ENCODE results near the gene ME2.
"Not testable (repeated sequence)": the region's sequence is repeated elsewhere in the genome, so short reads cannot be mapped to it uniquely, and the experiment has no call there.

The ME2 gene

DNA sequence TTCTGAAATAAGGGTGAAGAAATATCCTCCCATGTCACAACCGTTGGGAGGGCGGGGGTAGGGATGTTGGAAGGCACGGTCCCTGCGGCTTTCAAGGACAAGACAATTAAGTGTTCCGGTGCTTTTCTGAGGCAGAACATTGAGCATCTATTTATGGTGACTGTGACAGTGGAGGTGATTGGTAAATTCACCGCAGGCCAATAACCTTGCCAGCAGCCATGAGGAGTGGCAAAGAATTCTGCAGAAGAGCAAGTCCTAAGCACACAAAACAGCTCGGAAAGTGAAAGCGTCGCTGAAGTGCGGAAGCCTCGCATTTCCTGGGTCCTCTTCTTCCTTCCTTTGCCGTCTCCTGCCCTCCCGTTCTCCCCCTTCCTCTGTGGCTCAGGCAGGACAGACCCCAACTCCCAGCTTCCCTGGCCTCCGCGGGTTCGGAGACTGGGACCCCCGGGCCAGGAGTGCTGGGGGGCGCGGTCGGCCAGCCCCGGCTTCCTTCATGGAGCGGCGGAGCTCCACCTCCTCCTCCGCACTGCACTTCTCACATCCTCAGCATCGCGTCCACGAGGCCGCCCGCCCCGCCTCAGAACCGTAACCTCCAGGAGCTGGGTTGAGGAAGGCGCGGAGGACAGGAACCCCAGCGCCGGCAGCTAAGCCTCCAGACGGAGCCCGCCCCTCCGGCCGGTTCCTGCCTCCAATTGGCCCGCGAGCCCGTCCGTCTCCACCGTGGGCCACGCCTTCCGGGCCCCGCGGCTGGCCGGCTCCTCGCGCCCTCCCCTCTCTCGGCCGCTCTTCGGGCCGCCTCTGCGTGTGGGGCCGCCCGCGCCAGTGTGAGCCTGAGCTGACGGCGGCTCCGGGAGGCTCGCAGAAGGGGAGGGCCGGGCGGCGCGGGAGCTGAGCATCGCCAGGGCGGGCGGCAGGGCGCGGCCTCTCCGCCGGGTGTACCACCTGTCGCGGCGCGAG is at the start of gene ME2:
Gene ME2, plus strand, starts transcription at position 774 of the 957 bp plus-strand sequence. CDS start 16,703 bp downstream, outside the sequence.
- peak; percentile 38 to 94 (median 86) for DNase-seq

DNA sequence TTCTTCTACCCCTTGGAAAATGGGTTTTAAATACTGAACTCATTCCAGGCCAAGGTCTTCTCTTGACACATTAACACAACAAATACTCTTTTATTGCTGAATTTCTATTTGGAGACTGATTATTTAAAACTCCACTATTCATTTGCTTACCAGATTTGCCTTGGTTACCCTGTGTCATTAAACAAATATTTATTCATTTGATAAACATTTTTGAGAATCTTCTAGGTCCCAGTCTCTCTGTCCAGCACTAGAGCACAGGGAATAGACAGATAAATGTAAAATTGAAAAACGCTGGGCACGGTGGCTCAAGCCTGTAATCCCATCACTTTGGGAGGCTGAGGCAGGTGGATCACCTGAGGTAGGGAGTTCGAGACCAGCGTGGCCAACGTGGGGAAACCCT is 49.3 kb upstream of the ME2 start:
- no peak for DNase-seq

DNA sequence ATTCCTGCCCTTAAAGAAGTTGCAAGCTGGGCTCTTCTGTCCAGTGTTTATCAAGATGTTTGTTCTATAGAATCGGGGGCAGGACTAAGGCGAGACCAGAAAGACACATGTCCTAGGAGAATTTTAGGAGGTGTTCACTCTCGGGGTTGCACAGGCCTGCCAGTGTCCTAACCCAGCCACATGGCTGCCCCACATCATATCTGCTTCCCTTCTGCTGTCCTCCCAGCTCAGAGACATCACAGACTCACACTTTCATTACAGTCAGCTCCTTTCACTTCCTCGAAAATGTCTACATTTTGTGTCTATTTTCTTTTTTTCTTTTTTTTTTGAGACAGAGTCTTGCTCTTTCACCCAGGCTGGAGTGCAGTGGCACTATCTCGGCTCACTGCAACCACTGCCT is 48.4 kb upstream of the ME2 start:
- peak in 5 of 56 donors; percentile 2 to 19 (median 9) for DNase-seq

DNA sequence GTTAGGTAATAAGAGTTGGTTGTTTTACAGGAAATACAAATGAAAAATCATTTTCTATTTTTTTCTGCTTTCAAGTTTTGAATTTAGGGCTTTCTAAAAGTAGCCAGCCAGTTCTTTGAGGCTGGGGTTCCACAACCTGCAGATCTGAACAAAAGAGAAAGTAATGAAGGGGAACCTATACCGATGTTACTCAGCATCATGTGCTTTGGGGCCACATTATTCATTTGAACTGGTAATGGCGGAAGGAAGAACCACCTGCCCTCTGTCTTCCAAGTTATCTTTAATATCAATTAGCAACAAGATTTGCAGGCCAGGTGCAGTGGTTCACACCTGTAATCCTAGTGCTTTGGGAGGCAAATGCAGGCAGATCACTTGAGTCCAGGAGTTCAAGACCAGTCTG is 46.2 kb upstream of the ME2 start:
- no peak for DNase-seq

DNA sequence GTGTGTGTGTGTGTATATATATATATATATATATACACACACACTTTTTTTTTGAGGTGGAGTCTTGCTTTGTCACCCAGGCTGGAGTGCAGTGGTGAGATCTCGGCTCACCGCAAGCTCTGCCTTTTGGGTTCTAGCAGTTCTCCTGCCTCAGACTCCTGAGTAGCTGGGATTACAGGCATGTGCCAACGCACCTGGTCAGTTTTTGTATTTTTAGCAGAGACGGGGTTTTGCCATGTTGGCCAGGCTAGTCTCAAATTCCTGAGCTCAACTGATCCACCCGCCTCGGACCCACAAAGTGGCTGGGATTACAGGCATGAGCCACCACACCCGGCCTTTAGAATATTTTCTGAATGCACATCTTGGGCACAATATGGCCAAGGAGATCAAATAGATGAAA is 45.4 kb upstream of the ME2 start:
- not testable (repeated sequence) for DNase-seq

DNA sequence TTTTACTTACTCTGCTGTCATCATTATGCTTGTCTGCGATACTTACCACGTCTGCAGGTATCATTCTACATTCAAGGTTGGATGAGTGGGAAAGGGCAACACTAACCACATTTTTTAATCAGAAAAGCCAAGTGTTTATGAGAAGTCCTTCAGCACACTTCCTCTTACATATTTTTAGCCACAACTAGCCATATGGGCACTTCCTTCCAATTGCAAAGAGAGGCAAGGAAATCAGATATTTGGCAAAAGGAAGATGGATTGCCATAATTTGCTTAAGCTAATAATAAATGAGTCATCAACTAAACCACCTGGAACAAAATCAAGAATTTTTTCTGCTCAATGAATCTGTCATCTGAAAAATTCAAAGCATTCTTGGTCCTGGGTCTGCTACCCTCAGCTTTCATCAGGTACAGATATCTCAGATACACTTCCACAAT is 42.4 kb upstream of the ME2 start:
- no peak for DNase-seq

DNA sequence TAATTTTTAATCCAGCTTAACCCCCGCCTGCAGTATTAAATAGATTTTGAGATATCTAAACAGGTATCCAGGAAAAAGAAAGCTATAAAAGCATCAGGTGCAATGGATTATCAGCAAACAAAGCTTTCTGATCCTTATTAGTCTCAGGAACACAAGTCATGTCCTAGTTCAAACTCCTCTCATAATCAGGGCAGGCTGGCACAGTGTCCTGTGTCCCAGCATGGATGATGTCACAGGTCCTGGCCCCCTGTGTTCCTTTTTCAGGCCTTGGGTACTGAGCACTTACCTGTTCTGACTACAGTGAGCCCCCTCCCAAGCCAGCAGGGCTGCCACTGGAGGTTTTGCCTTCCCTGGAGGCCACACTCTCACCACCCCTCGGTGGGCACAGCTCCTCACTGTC is 39.6 kb upstream of the ME2 start:
- DNase-seq: no peak

DNA sequence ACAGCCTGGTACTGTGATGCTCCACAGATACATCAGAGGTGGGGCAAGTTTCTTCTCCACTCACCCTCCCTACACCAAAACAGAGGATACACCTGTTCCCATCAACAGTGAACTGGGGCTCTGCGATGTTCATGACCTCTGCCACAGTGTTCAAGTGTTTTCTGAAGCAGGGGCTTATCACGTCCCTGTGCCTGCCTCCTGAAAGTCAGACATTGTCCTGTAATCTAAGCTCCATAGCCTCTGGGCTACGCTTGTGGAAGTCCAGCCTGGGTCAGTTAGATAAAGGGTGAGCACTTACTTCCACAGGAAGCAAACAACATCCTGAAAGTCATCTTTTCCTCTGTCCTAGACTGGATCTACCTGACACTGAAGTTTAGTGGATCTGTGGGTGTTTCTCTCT is 38.9 kb upstream of the ME2 start:
- no peak for DNase-seq

DNA sequence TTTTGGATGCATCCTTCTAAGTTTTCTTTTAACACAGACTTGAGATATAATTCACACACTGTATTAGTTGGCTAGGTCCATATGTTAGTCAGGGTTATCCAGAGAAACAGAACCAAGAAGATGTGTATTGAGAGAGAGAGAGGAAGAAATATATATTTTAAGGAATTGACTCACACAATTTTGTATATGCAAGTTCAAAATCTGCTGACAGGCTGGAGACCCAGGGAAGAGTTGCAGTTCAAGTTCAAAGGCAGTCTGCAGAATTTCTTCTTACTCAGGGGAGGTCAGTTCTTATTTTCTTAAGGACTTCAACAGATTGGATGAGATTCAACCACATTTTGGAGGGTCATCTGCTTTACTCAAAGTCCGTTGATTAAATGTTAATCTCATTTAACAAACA is 36.1 kb upstream of the ME2 start:
- DNase-seq: no peak

DNA sequence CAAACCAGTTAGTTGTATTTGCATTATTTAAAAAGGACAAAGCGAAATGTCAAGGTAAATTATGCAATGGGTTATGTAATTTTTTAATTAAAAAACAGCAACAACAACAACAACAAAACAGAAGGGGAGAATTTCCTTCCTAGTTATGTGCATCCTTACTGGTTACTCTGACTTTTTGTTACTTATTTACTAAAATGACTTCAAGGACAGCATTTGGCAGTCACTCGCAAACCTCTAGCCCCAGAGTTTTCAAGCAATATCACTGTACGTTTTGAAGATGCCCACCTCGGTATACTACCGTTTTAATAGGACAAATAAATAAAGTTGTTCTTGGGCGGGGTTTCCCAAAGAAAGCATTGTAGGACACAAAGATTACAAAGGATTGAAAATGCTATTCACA is 34.4 kb upstream of the ME2 start:
- no peak for DNase-seq

DNA sequence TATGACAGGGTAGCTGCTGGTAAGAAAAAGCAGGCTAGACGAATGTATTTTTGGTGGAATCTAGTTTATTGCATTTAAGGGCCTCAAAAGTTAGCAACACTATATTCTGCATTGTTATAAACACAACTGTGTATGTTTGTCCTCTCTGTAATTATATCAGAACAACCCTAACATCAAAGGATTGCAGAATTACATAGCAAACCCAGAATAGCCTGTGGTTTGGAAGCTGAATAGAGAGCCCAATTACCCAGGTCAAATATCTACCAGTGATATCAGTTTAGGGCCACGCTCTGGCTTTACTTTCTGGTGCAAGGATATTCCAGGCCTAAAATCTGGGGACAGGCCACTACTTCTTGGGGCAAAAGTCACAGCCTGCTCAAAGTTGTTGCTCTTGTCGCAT is 34.0 kb upstream of the ME2 start:
- no peak for DNase-seq

DNA sequence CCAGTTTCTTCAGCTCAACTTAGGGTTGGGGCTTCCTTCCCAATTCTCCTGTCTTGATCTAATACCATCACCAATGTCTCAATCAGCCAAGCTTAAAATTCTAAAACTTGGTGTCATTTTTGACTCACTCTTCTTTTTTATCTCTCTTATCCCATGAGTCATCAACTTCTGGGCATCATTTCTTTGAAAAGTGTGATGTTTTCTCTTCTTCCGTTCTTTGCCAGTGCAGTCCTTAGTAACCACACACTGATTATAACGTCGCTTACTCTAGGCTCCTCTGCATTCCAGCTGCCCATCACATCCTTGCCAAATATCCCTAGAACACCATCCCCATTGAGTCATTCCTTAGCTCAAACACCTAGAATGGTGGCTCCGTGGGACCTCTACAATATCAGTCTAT is 31.7 kb upstream of the ME2 start:
- DNase-seq: no peak

DNA sequence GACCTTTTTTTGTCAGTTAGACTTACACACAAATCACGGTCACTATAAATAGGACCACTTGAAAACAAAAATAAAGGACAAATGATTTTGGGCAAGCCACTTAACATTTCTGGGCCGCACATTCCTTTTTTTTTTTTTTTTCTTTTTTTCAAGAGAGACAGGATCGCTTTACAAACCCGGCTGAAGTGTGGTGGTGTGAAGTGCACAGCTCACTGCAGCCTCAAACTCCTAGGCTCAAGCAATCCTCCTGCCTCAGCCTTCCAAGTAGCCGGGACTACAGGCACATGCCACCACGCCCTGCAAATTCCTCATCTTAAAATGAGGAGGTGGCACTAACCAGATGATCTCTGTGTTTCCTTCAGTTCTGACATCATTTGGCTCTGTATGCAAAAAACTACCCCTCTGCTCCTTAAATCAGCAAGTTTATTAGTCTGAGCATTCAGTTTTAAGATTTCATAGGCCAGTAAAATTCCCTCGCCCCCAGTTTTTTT is 30.8 kb upstream of the ME2 start:
- DNase-seq: no peak

DNA sequence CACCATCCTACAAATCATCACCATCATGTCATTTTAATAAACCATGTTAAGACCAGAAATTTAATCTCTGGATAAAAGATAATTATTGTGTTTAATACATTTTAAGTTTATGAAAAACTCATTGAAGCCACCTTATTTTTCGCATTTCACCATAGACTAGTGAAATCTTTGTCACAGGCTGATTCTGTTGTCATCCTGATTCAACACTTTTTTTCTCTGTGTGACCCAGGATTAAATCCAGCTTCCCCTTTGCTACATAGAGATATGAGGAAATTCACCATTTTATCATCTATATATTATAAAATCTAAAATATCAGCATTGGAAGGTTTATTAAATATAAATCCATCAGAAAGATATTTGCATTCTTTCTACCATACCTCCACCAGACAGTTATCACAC is 29.9 kb upstream of the ME2 start:
- no peak for DNase-seq

DNA sequence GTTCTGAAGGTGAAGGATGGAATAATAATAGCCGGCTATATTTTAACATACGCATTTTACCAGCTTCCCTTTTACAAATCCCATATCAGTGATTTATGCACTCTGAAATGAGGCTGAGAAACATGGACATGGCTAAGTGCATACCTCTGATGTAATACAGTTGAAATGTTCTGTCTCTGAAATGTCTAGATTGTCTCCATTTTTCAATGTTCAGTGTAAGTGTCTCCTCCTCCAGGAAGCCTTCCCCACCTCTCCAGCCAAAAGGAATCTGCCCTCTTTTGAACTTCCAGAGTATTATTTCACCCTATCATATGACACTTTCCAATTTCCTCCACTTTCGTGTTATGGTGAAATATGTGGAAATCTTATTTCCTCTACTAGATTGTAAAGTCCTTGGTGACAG is 29.5 kb upstream of the ME2 start:
- no peak for DNase-seq

DNA sequence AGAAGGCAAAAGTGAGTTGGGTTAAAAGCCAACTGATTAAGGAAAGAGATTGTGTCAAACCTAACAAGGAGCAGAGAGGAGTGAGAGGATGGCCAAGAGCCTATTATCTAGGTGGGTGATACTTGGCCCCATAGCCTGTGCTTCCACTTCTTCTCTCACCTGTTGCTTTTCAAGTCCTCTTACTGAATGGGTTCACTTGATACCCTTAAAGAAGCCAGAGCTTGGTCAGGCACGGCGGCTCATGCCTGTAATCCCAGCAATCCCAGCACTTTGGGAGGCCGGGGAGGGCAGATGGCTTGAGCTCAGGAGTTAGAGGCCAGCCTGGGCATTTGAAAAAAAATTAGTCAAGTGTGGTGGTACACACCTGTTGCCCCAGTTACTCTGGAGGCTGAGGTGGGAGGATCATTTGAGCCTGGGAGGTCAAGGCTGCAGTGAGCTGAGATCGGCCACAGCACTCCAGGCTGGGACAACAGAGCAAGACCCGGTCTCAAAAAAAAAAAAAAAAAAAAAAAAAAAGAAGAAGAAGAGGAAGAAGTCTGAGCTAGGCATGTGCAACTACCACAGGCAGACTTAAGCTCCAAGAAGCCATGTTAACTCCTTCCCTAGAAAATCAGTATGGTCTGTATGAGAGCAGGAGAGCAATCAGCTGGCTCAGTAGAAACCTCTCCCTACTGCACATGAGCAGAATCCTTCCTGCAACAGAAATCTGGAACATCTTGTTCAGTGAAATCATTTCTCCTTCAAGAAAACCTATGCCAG is 28.4 kb upstream of the ME2 start:
- DNase-seq: no peak

DNA sequence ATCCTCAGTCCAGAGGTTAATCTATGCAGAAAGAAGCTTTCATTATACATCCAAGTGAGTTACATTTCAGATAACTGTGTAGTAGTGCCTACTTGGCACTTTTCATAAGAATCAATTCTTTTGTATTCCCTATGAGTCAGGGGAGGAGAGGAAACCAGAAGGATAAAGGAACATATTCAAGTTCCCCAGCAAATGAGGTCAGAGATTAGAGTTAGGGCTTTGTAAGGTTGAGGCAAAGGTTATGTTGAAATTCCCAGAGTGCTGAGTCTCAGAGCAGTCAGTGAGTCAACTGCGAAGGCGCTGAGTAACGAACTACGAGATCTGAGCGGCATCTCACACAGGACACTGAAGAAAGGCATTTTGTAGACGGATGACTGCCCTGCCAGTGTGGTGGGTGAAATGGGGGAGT is 25.1 kb upstream of the ME2 start:
- no peak for DNase-seq

DNA sequence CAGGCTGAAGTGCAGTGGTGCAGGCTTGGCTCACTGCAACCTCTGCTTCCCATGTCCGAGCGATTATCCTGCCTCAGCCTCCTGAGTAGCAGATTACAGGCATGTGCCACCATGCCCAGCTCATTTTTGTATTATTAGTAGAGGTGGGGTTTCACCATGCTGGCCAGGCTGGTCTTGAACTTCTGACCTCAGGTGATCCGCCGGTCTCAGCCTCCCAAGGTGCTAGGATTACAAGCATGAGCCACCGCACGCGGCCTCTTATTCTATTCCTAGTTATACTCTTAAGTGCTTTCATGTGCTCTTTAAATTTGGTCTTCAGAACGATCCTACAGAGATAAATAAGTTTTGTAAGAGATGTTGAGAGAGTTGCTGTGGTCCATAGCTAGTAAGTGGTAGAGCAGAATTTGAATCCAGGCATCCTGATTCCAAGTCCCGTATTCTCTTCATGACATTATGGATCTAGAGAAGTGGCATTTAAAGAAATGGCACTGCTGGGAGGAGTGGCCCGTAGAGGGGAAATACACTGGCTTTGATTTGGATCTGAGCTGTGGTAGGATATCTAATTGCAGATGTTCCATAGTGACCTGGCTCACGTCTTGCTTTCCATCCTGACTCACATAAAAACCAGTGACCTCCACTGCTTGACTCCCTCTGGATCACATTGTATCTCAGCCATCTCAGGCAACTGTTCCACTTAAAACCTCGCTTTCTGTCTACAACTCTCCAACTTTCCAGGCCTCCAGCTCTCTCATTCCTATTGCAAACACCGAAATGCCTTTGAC is 22.8 kb upstream of the ME2 start:
- no peak for DNase-seq

DNA sequence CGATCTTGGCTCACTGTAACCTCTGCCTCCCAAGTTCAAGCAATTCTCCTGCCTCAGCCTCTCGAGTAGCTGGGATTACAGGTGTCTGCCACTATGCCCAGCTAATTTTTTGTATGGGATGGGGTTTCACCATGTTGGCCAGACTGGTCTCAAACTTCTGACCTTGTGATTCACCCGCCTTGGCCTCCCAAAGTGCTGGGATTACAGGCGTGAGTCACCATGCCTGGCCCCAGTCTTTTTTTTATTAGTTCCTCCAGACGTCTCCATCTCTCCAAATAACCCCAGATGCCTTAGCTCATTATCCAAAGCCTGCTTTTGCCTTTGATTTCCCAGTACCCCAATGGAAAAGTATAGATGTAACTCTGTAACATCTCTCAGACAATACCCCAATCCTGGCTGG is 21.8 kb upstream of the ME2 start:
- DNase-seq: not testable (repeated sequence)

DNA sequence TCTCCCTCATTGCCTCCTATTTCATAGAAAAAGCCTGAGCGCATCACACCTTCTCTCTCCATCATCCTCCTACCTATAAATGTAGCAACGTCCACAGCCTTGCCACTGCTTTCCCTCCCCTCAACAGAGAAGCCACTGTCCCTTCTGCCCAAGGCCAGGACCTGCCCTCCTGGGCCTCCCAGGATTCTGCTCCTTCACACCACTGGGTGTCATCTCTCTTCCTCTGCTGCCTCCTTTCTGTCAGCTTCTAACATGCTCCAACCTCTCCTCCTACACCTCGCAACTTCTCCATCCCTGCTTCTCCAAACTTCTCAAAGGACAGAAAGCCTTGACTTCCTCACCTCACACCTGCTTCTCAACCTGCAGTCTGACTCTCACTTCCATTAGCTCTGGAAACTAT is 21.2 kb upstream of the ME2 start:
- DNase-seq: no peak

DNA sequence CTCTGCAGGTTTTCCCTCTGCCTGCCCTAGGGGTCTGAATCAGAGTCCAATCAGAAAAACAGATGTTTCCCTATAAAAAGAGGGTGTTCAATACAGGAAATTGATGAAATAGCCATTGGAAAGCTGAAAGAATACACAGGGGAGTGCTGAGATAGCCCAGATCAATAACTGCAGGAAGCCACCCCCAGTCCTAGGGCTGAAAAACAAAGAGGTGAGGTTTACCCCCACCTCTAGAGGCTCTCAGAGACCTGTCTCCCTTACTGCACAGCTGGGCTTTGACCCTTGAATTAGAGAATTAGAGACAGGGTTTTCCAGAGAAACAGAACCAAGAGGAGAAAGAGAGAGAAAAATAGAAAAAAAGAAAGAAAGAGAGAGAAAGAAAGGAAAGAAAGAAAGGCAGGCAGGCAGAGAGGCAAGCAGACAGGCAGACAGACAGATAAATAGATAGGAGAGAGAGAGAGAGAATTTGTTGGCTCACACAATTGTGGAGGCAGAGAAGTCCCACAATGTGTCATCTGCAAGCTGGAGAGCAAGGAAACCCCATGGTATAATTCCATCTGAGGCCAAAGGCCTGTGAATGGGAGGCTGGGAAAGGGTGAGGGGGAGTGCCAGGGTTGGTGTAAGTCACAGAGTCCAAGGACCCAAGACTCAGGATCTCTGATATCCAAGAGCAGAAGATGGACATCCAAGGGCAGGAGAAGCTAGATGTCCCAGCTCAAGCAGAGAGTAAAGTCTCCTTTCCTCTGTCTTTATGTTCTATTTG is 18.9 kb upstream of the ME2 start:
- no peak for DNase-seq
